Measurements from ENCODE around the gene TJP2.

- TF ChIP-seq POLR2A (IDR thresholded peaks at IDR 0.05; ENCODE audit: low read length) (no peak), GATA1 (IDR thresholded peaks at IDR 0.05; ENCODE audit: low read depth, low read length) (no peak)
Measured at GRCh38 chr9:69180200-69180599, 6.1 kb downstream of the TJP2 start.
